Measurements from ENCODE around the gene CR1.

DNA sequence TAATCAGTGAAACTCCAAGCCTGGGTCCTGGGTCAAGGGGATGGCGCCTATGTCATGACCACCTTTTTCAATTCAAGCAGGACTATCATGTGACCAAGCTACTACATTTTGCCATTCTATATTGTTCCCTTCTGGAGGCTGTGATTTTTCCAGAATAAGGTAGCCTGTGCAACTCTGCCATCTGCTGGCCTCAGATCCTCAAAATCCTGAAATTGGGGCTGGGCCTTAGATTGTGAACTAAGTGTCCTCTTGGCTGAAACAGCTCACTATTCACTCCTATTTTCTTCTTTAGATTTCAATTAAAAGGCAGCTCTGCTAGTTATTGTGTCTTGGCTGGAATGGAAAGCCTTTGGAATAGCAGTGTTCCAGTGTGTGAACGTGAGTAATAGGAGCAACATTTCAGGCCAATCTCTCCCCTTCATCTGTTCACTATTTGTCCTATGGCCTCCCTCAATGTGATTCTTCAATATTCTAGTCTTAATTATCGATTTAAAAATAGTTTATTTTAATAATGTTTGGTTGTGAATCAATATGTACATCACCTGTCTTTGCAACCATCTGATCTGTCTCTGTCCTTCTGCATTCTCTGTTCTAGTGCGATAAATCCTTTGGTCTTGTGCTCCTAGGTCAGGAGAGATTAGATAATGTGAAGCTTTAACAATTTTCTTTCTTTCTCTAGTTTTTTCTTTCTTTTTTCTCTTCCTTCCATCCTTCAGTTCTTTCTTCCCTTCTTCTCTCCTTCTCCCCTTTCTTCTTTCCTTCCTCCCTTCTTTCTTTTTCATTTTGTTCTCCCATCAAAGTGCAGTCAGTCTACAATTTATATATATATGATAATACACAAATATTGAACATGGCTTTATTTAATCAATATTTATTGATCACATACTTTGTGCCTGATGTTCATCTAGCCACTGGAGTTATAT is 69.8 kb downstream of the CR1 start:
- TF ChIP-seq CTCF (IDR thresholded peaks at IDR 0.05): peak in 1 of 5 experiments; percentile 20
- TF ChIP-seq POLR2A (IDR thresholded peaks at IDR 0.05): no peak
- TF ChIP-seq POLR2AphosphoS5 (IDR thresholded peaks at IDR 0.05): no peak
- TF ChIP-seq EP300 (IDR thresholded peaks at IDR 0.05; ENCODE audit: low read depth): no peak

All from transverse colon (tissue), 4 donors.